Adrenal gland (tissue), 12 donors: ENCODE results near the gene DNHD1. TPM values are rescaled to one million over a fixed set of nuclear protein-coding genes. Genes with fewer than 3 reads are reported as not detected.
A peak's percentile ranks its signal among the peaks of the same experiment; 100 is the strongest.

Source experiments
- DNase-seq, 7 donors: peaks; one replicate each; pipeline ENCODE4 v3.0.0-alpha.2; 2019 to 2020
- H3K27ac ChIP-seq, 5 donors: fragments of 200-600 bp; sonication (generic) in 4 of 5; 1 replicate in 3 of 5; 2 replicates in 2 of 5; pipeline versions ENCODE4 v1.5.1 to v1.8.0; 2016 to 2020; ENCODE audit warnings: mild to moderate bottlenecking in 1 of 5
- H3K27me3 ChIP-seq: fragments of 200-600 bp; 2 replicates; pipeline ENCODE4 v1.8.0; 2021
- H3K36me3 ChIP-seq, 2 donors: fragments of 200-600 bp; replicated peaks in 1 of 2; 1 replicate in 1 of 2; 2 replicates in 1 of 2; pipeline versions ENCODE4 v1.5.1 to v1.8.0; 2018 to 2022
- H3K4me1 ChIP-seq, 2 donors: fragments of 200-600 bp; replicated peaks in 1 of 2; 1 replicate in 1 of 2; 2 replicates in 1 of 2; pipeline versions ENCODE4 v1.5.1 to v1.8.0; 2018 to 2021
- H3K4me3 ChIP-seq, 4 donors: fragments of 200-600 bp; sonication (generic) in 3 of 4; one replicate each; pipeline ENCODE4 v1.5.1; 2016 to 2018
- H3K9me3 ChIP-seq, 3 donors: fragments of 200-600 bp; sonication (generic) in 1 of 3; replicated peaks in 1 of 3; 1 replicate in 2 of 3; 2 replicates in 1 of 3; pipeline versions ENCODE4 v1.5.1 to v1.8.0; 2016 to 2021
- CTCF ChIP-seq, 6 experiments: fragments of 450-650 bp in 4 of 6; fragments of 200-600 bp in 2 of 6; sonication (generic) in 1 of 6; IDR thresholded peaks; 1 replicate in 5 of 6; 2 replicates in 1 of 6; pipeline versions ENCODE4 v1.5.1 to v1.8.0; 2016 to 2021; ENCODE audit warnings: antibody characterized with exemption in 6 of 6, mild to moderate bottlenecking in 2 of 6, moderate library complexity in 1 of 6
- POLR2A ChIP-seq, 2 donors: fragments of 450-650 bp; IDR thresholded peaks; one replicate each; pipeline ENCODE4 v1.6.1; 2017; ENCODE audit warnings: antibody characterized with exemption in 2 of 2, mild to moderate bottlenecking in 2 of 2, moderate library complexity in 1 of 2
- WGBS, 4 donors: extraction: QIAGEN DNeasy Blood & Tissue Kit in 2 of 4; methylation state at CpG; one replicate each; pipeline versions ENCODE4 v1.1.5 to v1.1.7; 2013 to 2017; 5-methylcytosine and 5-hydroxymethylcytosine counted together
- intact Hi-C, 2 donors: fragments of 100-400 bp; cut with DNase I; formaldehyde crosslinking; loops; one replicate each; pipeline versions ENCODE4 v1.14.1 to v1.15.0; 2022 to 2023
- polyA plus RNA-seq, 3 donors: library from polyadenylated mRNA; stranded (reverse); fragments of 200-250 nt in 2 of 3; fragments of 350-450 nt in 1 of 3; fragmentation: Illumina TruSeq in 1 of 3; extraction: RNeasy Lipid Tissue Mini Kit (QIAGEN cat#74804) in 1 of 3; gene quantifications; one replicate each; pipeline ENCODE4 v1.2.3, GENCODE V29; 2013 to 2014
- total RNA-seq, 9 donors: library from RNA; depleted of rRNA in 4 of 9; stranded (reverse); fragments of >200 nt in 4 of 9; fragments of 120-200 nt in 1 of 9; fragmentation: NEBNext Ultra II Directional in 1 of 9; extraction: Animal tissue kit (Norgen Biotek cat#: 25700) in 1 of 9; gene quantifications; one replicate each; pipeline versions ENCODE4 v1.1.0 to v1.2.4, GENCODE V29; 2013 to 2023
- donor health status: healthy with polysubstance abuse.
- donor health status: Bipolar disorder and iron deficiency.
- donor health status: DM: yes; HTN: yes; CAD: no.
- donor health status: DM: no; HTN: no; CAD: no.
- donor health status: DM: no; HTN: no; CAD: no.
- donor health status: DM: yes; HTN: yes; CAD: no.

The DNHD1 gene
- total and polyA plus RNA-seq, 12 donors = 3.9 to 27.1 (median 9.9) TPM

DNA sequence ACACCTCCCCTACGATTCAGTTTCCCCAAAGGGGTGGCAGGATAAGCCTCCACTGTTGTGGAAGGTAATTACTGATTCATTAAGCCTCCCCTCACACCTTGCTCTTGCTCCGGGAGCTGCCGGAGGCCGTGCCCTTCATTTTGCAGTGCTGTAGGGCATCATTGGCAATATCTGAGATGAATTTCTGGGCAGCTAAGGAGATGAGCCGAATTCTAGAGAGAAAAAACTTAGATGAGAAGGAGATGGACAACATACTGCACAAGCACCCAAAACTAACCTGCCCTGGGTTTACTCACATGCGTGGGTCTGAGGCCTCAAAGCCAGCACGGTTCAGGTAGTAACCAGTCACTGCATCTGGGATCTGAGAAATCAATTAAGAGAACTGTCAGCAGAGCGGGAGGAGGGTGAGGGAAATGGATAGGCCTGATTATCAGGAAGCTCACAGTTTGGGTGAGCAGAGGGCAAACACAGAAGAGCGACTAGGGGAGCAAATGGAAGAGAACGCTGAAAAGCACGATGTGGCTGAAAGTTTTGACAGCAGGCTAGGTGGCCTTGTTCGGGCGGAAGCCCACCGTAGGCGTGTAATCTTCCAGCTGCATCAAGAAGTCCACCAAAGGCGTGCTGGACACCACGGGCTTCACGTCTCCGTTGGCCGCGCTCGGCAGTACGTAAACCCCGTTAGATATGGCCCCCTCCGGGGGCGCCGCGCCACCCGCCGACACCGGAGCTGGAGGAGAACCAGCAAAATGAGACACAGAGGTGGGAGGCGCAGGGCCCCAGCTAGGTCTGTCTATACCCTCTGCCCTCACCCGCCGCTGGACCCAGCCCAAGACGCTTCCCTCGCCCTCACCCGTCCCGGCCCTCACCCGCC lies 114.2 kb downstream of the DNHD1 start:
- DNase-seq = peak; percentile 44 to 74 (median 57)
- no peaks in the 10 kb centered on the region for H3K27me3 ChIP-seq
- 10 to 33% (median 12%) methylated on average over 11 to 39 of the region's 39 CpGs for WGBS, 4 donors
- peak overlapping the region in 4 of 5 donors; percentile 95 to 99 (median 97) for H3K27ac ChIP-seq
- peaks cover 28 to 39% of the 10 kb centered on the region in 2 donors for H3K4me1 ChIP-seq
- H3K9me3 ChIP-seq = no peaks in the 10 kb centered on the region
- intact Hi-C loops = no loop called here
- peak overlapping the region in 2 of 4 donors; percentile 47 to 87 for H3K4me3 ChIP-seq
- TF ChIP-seq POLR2A (IDR thresholded peaks at IDR 0.05) = no peak
- no peak for TF ChIP-seq CTCF (IDR thresholded peaks at IDR 0.05)
- H3K36me3 ChIP-seq = peaks cover 0 to 54% of the 10 kb centered on the region in 2 donors

- TF ChIP-seq POLR2A (IDR thresholded peaks at IDR 0.05) (no peak), CTCF (IDR thresholded peaks at IDR 0.05) (no peak)
- H3K9me3 ChIP-seq = no peaks in the 10 kb centered on the region
- peaks cover 24 to 36% of the 10 kb centered on the region in 2 donors for H3K4me1 ChIP-seq
- intact Hi-C loops = no loop called here
- peaks cover 0 to 60% of the 10 kb centered on the region in 2 donors for H3K36me3 ChIP-seq
- 0 to 1% methylated on average over 35 to 36 of the region's 36 CpGs; no CpG with 5 or more reads in 2 of the 4 donors for WGBS, 4 donors
- no peak for DNase-seq
- H3K27me3 ChIP-seq = no peaks in the 10 kb centered on the region
- H3K4me3 ChIP-seq = peak overlapping the region in 2 of 4 donors; percentile 47 to 87
- H3K27ac ChIP-seq = peak overlapping the region in 4 of 5 donors; percentile 95 to 99 (median 97)
Observed at GRCh38 chr11:6611963-6612212, 114.8 kb downstream of the DNHD1 start.

DNA sequence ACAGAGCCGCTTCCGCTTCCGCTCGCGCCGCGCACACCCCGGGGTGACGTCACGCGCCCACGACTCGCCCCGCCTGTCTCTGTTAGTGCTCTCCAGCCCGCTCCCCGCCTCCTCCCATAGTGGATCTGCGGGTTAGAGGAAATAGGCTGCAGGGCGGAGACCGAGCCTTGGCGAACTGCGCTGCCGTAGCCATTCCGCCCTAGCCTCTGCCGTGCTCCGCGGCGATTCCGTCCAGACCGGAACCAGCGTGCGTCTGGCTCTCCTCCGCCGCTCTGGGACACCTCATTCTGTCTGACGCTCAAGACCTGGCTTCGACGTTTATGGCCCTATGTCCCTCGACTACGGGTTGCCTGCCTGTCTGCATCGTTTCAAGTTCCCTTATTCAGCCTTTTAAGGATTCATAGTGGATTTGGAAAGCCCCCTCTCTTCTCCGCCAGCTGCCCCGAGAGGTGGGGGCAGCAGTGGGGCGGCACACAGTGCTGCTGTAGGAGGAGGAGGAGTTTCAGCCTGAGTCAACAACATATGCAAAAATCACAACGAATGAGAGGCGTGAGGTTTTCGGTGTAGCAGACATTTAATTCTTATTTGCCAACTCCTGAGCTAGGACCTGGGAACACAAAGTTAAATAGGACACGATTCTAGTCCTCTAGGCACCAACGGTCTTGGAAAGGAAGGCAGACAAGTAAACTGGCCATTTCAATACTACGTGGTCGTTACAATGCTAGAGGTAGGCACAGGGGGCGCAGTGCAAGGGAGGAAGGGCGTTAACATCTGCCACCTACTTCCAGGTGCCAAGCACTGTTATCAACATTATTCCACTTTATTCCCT lies 115.3 kb downstream of the DNHD1 start, which contains the start of gene TAF10:
Gene TAF10, minus strand, starts transcription at position 4 of the 829 bp plus-strand sequence. CDS start 27 bp downstream, outside the sequence.
- Histone ChIP-seq H3K4me3 (peak within 1 kb of the TSS in 3 of 4 donors; percentile 13 to 87 (median 47)), H3K9me3 (no peaks in the 10 kb centered on the region), H3K27me3 (no peaks in the 10 kb centered on the region), H3K4me1 (peaks cover 18 to 36% of the 10 kb centered on the region in 2 donors), H3K36me3 (peaks cover 0 to 61% of the 10 kb centered on the region in 2 donors), H3K27ac (peak within 1 kb of the TSS; percentile 95 to 99 (median 98))
- peak; percentile 96 to 99 (median 98) for DNase-seq
- peak in 5 of 6 experiments; percentile 25 to 57 (median 37) for TF ChIP-seq CTCF (IDR thresholded peaks at IDR 0.05)
- peak; percentile 85 to 99 for TF ChIP-seq POLR2A (IDR thresholded peaks at IDR 0.05)
- 0 to 2% (median 1%) methylated on average over 15 to 51 of the region's 51 CpGs for WGBS, 4 donors
- intact Hi-C loops = no loop called here

GRCh38 chr11:6613496-6613895 lies 116.4 kb downstream of the DNHD1 start:
- Histone ChIP-seq H3K9me3 (no peaks in the 10 kb centered on the region), H3K27me3 (no peaks in the 10 kb centered on the region), H3K27ac (peak overlapping the region in 4 of 5 donors; percentile 95 to 99 (median 97)), H3K4me3 (no peak overlapping the region), H3K36me3 (peaks cover 0 to 51% of the 10 kb centered on the region in 2 donors), H3K4me1 (peaks cover 20 to 36% of the 10 kb centered on the region in 2 donors)
- DNase-seq = peak in 1 of 7 donors; percentile 17
- intact Hi-C loops = no loop called here
- TF ChIP-seq POLR2A (IDR thresholded peaks at IDR 0.05) (no peak), CTCF (IDR thresholded peaks at IDR 0.05) (no peak)
- 91 to 97% (median 95%) methylated on average over 3 of the region's 3 CpGs for WGBS, 4 donors
